Thyroid gland (tissue), 4 donors: Measurements from ENCODE around the gene WNT9B.

Experiments
- CTCF ChIP-seq, 6 experiments: fragments of 200-600 bp in 3 of 6; fragments of 450-650 bp in 3 of 6; sonication (generic) in 3 of 6; IDR thresholded peaks; one replicate each; pipeline ENCODE4 v1.5.1; 2016 to 2019; ENCODE audit warnings: antibody characterized with exemption in 6 of 6, mild to moderate bottlenecking in 2 of 6, inconsistent platforms in 1 of 6, moderate library complexity in 1 of 6
- POLR2A ChIP-seq, 2 donors: fragments of 450-650 bp; IDR thresholded peaks; one replicate each; pipeline ENCODE4 v1.6.1; 2017; ENCODE audit warnings: antibody characterized with exemption in 2 of 2, mild to moderate bottlenecking in 2 of 2, moderate library complexity in 1 of 2

- no peak for TF ChIP-seq POLR2A (IDR thresholded peaks at IDR 0.05)
- no peak for TF ChIP-seq CTCF (IDR thresholded peaks at IDR 0.05)
Observed at GRCh38 chr17:46832331-46832821, 19.0 kb upstream of the WNT9B start.
